ENCODE data around the gene STIM1. TPM values are rescaled to one million over a fixed set of nuclear protein-coding genes. Genes with fewer than 3 reads are reported as not detected.

Gene STIM1
- total RNA-seq, 4 donors from 2014 or later = 65.2 to 150 (median 92.6) TPM

DNA sequence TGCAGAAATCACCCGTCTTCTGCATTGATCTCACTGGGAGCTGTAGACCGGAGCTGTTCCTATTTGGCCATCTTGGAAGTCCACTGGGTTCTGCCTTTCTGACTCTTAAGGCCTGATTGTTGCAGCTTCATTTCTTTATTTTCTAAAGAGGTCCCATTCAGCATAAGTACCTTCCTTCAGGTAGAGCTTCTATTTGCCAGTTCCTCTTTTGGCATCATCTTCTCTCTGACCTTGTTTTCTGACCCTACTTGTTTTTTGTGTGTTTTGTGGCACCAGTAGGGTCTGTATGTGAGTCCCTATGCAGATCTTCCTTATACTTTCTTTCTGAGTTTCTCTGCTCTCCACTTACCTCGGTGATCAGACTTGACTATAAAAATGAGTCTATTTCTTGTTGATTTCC lies 161.7 kb downstream of the STIM1 start:
- DNase-seq (ENCODE audit: extremely low spot score) = no peak
- no peaks in the 10 kb centered on the region for H3K9me3 ChIP-seq
- TF ChIP-seq POLR2A (IDR thresholded peaks at IDR 0.05; ENCODE audit: low read depth) (no peak), EP300 (IDR thresholded peaks at IDR 0.05) (no peak), POLR2AphosphoS5 (IDR thresholded peaks at IDR 0.05) (no peak)
- TF ChIP-seq, protein P1, sequence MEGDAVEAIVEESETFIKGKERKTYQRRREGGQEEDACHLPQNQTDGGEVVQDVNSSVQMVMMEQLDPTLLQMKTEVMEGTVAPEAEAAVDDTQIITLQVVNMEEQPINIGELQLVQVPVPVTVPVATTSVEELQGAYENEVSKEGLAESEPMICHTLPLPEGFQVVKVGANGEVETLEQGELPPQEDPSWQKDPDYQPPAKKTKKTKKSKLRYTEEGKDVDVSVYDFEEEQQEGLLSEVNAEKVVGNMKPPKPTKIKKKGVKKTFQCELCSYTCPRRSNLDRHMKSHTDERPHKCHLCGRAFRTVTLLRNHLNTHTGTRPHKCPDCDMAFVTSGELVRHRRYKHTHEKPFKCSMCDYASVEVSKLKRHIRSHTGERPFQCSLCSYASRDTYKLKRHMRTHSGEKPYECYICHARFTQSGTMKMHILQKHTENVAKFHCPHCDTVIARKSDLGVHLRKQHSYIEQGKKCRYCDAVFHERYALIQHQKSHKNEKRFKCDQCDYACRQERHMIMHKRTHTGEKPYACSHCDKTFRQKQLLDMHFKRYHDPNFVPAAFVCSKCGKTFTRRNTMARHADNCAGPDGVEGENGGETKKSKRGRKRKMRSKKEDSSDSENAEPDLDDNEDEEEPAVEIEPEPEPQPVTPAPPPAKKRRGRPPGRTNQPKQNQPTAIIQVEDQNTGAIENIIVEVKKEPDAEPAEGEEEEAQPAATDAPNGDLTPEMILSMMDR (IDR thresholded peaks at IDR 0.05) = no peak
- no peak overlapping the region for H3K4me3 ChIP-seq
- WGBS = 96% methylated on average over 3 of the region's 3 CpGs
- intact Hi-C loops (cut with DNase I) = no loop called here
- H3K27ac ChIP-seq (replicated peaks in 1 of 4) = no peak overlapping the region
- H3K36me3 ChIP-seq = no peaks in the 10 kb centered on the region
- no peaks in the 10 kb centered on the region for H3K27me3 ChIP-seq
- no peaks in the 10 kb centered on the region for H3K4me1 ChIP-seq

- TF ChIP-seq EP300 (IDR thresholded peaks at IDR 0.05) (no peak), POLR2A (IDR thresholded peaks at IDR 0.05; ENCODE audit: low read depth) (no peak), POLR2AphosphoS5 (IDR thresholded peaks at IDR 0.05) (no peak)
- TF ChIP-seq, protein P1 (IDR thresholded peaks at IDR 0.05) = no peak
- Histone ChIP-seq H3K4me3 (no peak overlapping the region), H3K27ac (replicated peaks in 1 of 4) (no peak overlapping the region), H3K4me1 (peaks cover 0 to under 1% (median 0%) of the 10 kb centered on the region in 4 donors), H3K36me3 (no peaks in the 10 kb centered on the region), H3K27me3 (no peaks in the 10 kb centered on the region), H3K9me3 (no peaks in the 10 kb centered on the region)
- intact Hi-C loops (cut with DNase I) = no loop called here
- WGBS = 96% methylated on average over 2 of the region's 2 CpGs
- DNase-seq (ENCODE audit: extremely low spot score) = no peak
Measured at GRCh38 chr11:4018641-4019040, 163.2 kb downstream of the STIM1 start.

- Histone ChIP-seq H3K9me3 (no peaks in the 10 kb centered on the region), H3K4me1 (peaks cover 8 to 13% (median 10%) of the 10 kb centered on the region in 4 donors), H3K4me3 (no peak overlapping the region), H3K36me3 (no peaks in the 10 kb centered on the region), H3K27ac (replicated peaks in 1 of 4) (no peak overlapping the region), H3K27me3 (no peaks in the 10 kb centered on the region)
- TF ChIP-seq EP300 (IDR thresholded peaks at IDR 0.05) (no peak), POLR2AphosphoS5 (IDR thresholded peaks at IDR 0.05) (no peak), POLR2A (IDR thresholded peaks at IDR 0.05; ENCODE audit: low read depth) (no peak)
- TF ChIP-seq, protein P1 (IDR thresholded peaks at IDR 0.05) = no peak
- WGBS = 45% methylated on average over 3 of the region's 3 CpGs
- intact Hi-C loops (cut with DNase I) = no loop called here
- no peak for DNase-seq (ENCODE audit: extremely low spot score)
Measured at GRCh38 chr11:4019891-4020290, 164.4 kb downstream of the STIM1 start.

DNA sequence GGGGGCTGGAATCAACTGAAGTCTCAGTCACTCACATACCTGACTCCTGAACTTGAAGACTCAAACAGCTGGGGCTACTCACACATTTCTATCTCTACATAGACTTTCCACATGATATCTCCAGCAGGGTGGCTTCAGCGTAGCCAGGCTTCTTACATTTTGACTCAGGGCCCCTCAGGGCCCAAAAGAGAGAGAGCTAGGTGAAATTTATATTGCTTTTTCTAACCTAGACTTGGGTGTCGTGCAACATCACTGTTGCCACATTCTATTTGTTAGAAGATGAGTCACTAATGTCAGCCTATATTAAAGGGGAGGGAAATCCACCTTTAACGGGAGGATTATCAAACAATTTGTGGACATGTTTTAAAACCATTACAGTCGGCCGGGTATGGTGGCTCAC lies 167.2 kb downstream of the STIM1 start:
- TF ChIP-seq, protein P1 (IDR thresholded peaks at IDR 0.05) = no peak
- TF ChIP-seq POLR2AphosphoS5 (IDR thresholded peaks at IDR 0.05) = no peak
- no peak for TF ChIP-seq POLR2A (IDR thresholded peaks at IDR 0.05; ENCODE audit: low read depth)
- H3K27ac ChIP-seq (replicated peaks in 1 of 4) = no peak overlapping the region
- no peak overlapping the region for H3K4me3 ChIP-seq
- no peak for DNase-seq (ENCODE audit: extremely low spot score)
- WGBS = 98% methylated on average over 5 of the region's 5 CpGs
- H3K27me3 ChIP-seq = no peaks in the 10 kb centered on the region
- no peaks in the 10 kb centered on the region for H3K36me3 ChIP-seq
- peaks cover 29 to 41% (median 38%) of the 10 kb centered on the region in 4 donors for H3K4me1 ChIP-seq
- H3K9me3 ChIP-seq = no peaks in the 10 kb centered on the region
- intact Hi-C loops (cut with DNase I) = no loop called here

All from esophagus muscularis mucosa (tissue), 4 donors.